Measurements from ENCODE around the gene CPNE7. TPM values are rescaled to one million over a fixed set of nuclear protein-coding genes. Genes with fewer than 3 reads are reported as not detected.

CPNE7 gene
- total and polyA plus RNA-seq, 2 of the 13 experiments (the other 11 are each of a cell fraction or from before 2014, with no cell fraction given), result 0.59 TPM; not detected in 1

- TF ChIP-seq CEBPZ (IDR thresholded peaks at IDR 0.05; ENCODE audit: low read length) (no peak), ZNF230 (CRISPR knock-in tag; IDR thresholded peaks at IDR 0.05) (no peak), ASH2L (IDR thresholded peaks at IDR 0.05; ENCODE audit: insufficient read length, low read depth, low read length) (no peak), SIX4 (CRISPR knock-in tag; IDR thresholded peaks at IDR 0.05) (no peak), KDM3A (CRISPR knock-in tag; IDR thresholded peaks at IDR 0.05; ENCODE audit: low read depth) (no peak), ZSCAN31 (CRISPR knock-in tag; IDR thresholded peaks at IDR 0.05; ENCODE audit: low read depth) (no peak), ZNF550 (CRISPR knock-in tag; IDR thresholded peaks at IDR 0.05; ENCODE audit: borderline replicate concordance) (no peak), SRSF9 (IDR thresholded peaks at IDR 0.05; ENCODE audit: borderline replicate concordance, insufficient read depth, low read depth, low read length, poor library complexity, severe bottlenecking) (no peak), XBP1 (CRISPR knock-in tag; IDR thresholded peaks at IDR 0.05) (no peak), SIX1 (CRISPR knock-in tag; IDR thresholded peaks at IDR 0.05; ENCODE audit: borderline replicate concordance) (no peak), NR2F6 (IDR thresholded peaks at IDR 0.05) (no peak), NR2F6 (CRISPR knock-in tag; IDR thresholded peaks at IDR 0.05) (0 out of 2 replicates have a peak, but pooled peaks have one; percentile 18), ZNF878 (CRISPR knock-in tag; IDR thresholded peaks at IDR 0.05) (no peak), ZNF761 (CRISPR knock-in tag; conservative IDR thresholded peaks at IDR 0.05) (0 out of 2 replicates have a peak, but pooled peaks have one; percentile 63), HNF4A (CRISPR knock-in tag; IDR thresholded peaks at IDR 0.05) (no peak), ZNF274 (CRISPR knock-in tag; IDR thresholded peaks at IDR 0.05) (peak; percentile 69; the same call in 1 of the 2 replicates), CREB1 (IDR thresholded peaks at IDR 0.05) (no peak), CREB1 (CRISPR knock-in tag; IDR thresholded peaks at IDR 0.05) (no peak), ZIK1 (CRISPR knock-in tag; IDR thresholded peaks at IDR 0.05; ENCODE audit: borderline replicate concordance, low read depth) (no peak), USF2 (IDR thresholded peaks at IDR 0.05; ENCODE audit: low read depth, low read length) (no peak), USF2 (CRISPR knock-in tag; IDR thresholded peaks at IDR 0.05; ENCODE audit: borderline replicate concordance) (no peak), SRSF1 (optimal IDR thresholded peaks at IDR 0.05; ENCODE audit: low read depth, low read length) (no peak)
Observed at GRCh38 chr16:89615596-89616090, 40.1 kb downstream of the CPNE7 start (continued).

Data from HepG2 (cell line).